Kidney tubule cell (primary cell): Measurements from ENCODE around the gene DAO.
"Not testable (repeated sequence)": the region's sequence is repeated elsewhere in the genome, so short reads cannot be mapped to it uniquely, and the experiment has no call there.

Source experiments
- DNase-seq: peaks from one replicate; pipeline ENCODE4 v3.0.0-alpha.2; 2018; ENCODE audit warnings: low spot score

Gene DAO

GRCh38 chr12:108879615-108880254 lies at the start of gene DAO:
DAO (plus strand) TSS chr12:108880092; CDS start chr12:108885007, 4,915 bp downstream.
- DNase-seq: no peak

DNA sequence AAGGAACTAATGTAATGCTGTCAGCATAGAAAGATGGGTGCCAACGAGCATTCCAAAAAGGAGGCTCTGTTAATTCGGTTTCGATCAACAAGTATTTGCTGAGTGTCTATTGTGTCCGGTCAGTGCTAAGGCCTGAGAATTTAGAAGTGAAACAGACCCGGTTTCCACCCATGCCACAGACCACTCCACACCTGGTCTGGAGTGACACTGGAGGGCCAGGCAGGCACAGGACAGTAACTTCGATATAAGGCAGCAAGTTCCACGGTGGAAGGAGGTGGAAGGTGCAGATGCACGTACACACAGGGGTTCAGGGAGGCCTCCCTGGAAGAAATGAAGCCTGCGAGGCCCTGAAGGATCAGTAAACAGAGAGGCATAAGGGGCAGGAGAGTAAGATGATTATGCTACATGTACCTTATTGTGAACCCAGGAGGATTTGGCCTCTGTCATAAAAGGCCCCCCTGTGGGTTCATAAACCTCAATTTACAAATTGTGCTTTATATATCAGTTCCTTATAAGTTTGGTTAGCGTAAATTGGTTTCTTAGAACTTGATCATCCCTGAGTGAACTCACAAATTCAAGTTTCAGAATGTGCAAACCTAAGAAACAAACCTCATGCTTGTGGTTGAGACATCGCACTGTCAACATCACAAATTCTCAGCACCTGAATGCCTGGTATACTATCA lies 48.4 kb upstream of the DAO start:
- no peak for DNase-seq

GRCh38 chr12:108832208-108832607 lies 47.7 kb upstream of the DAO start:
- DNase-seq: no peak

GRCh38 chr12:108832730-108833354 lies 47.0 kb upstream of the DAO start:
- peak; percentile 78 for DNase-seq

- DNase-seq: peak; percentile 92
Measured at GRCh38 chr12:108833355-108833733, 46.5 kb upstream of the DAO start.

DNA sequence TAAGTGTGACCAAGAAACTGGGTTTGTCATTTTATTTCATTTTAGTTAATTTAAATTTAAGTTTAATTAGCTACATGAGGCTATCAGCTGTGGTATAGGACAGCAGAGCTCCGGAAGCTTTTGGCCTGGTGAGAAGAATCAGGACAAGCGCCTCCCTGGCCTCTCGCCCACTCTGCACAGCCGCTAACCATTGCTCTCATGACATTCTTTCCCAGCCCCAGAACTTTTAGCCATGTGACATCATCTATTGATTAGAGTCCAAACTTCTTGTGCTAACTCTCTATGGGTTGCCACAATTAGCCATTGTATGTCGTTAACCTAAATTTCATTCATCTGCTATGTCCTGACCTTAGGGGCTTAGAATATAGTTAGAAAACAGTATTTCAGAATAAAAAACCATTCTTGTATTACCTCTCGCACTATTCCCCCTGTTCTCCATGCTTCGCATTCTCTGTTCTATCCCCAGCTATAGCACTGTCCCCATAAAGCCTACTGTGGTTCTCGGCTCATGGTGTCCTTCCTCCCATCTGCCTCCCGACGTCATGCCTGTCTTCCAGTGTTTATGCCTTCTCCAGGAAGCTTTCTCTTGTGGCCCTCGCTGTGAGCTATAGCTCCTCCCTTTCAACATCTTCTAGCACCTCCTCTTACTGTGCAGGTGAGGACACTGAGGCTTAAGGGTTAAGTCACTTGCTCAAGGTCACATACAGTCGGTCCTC lies 46.0 kb upstream of the DAO start:
- DNase-seq: no peak

- DNase-seq: no peak
Measured at GRCh38 chr12:108835860-108836634, 43.8 kb upstream of the DAO start.

DNA sequence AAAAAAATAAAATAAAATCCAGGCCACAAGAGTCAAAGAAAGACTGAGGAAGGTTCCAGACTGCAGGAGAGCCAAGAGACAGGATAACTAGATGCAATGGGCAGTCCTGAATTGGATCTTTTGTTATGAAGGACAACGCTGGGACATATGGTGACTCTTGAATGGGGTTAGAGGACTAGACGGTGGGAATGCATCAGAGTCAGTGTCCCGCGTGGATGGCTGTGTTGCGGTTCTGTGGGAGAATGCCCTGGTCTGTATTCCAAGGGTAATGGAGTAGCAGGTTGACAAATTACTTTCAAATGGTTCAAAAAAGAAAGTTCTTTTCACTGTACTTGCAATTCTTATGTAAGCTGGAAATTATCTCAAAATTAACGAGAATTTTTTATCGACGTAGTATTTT lies 42.7 kb upstream of the DAO start:
- no peak for DNase-seq

DNA sequence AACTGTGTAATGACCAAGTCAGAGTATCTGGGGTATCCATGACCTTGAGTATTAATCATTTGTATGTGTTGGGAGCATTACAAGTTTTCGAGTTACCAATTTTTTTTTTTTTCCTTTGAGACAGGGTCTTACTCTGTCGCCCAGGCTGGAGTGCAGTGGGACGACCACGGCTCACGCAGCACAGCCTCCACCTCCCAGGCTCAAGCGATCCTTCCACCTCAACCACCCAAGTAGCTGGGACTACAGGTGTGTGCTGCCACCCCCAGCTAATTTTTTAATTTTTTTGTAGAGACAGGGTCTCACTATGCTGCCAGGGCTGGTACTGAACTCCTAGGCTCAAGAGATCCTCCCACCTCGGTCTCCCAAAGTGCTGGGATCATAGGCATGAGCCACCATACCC lies 42.2 kb upstream of the DAO start:
- no peak for DNase-seq

DNA sequence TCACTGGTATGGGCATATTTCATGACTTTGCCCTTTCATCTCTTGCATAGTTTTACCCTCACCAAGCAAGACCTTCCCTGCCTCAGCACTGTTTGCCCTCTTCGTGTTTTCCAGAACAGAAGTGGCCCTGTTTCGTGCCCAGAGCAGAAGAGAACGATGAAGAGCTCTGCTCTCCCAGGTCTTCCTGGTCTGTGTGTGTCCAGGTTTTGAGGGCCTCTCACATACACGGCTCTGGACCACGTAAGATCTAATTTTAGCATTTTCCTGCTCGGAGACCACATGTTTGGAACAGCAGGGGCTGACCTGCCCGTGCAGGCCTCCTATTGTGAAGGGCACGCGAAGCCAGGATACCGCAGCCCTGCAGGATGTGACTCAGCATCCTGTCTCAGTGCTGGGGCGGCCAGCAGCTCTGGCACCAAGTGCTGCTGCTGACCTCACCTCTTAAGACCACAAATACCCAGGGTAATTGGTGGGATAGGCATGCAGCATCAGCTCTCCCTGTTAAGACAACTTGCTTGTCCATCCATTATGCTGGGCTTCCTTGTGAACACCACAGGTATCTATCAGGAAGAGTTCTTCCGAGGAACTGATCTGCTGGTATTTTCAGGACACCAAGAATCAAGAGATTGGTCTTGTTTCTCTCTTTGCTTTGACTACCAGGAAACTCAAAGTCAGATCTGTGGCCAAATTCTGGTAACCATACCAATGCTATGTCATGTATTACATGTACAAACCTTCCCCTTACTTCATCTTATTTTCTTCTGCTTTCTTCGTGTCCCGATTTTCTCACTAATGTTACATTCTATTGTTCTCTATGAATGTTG lies 41.5 kb upstream of the DAO start:
- peak; percentile 100 for DNase-seq

DNA sequence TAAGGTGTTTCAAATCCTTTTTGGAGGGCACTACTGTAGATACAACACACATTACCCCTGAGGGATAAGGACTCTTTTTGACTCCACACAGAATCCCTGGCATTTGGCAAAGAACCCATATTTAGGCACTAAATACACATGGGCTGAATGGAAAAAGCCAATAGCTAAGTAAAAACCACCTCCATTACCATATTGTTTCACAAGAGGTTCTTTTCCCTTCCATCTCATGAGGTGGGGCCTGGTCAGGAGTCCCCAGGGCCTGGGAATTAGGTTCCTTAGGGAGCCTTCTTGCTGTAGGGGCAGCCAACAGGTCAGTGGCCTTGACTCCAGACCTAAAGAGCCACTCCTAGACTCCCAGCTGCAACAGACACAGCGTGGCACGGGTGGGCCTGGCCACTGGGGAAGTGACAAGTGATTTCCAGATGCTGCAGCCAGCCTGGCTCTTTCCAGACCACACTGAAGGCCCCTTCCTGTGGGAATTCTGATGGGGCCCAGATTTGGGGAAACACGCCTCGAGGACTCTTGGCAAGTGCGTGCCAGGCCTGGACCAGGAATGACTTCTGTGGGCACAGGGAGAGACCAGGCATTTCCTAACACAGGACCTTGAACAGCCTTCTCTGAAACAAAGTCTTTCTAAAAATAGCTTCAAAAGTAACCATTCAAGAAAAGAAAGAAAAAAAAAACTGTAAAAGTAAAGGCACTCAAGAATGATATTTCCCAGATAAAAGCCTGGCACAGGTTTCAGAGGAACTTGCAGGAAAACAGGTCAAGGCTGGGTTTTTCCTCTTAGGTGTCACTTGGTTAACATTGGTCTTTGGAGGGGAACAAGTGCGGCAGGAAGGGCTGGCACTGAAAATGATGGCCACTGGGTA lies 40.6 kb upstream of the DAO start:
- DNase-seq: no peak

GRCh38 chr12:108839890-108840230 lies 40.0 kb upstream of the DAO start:
- no peak for DNase-seq

DNA sequence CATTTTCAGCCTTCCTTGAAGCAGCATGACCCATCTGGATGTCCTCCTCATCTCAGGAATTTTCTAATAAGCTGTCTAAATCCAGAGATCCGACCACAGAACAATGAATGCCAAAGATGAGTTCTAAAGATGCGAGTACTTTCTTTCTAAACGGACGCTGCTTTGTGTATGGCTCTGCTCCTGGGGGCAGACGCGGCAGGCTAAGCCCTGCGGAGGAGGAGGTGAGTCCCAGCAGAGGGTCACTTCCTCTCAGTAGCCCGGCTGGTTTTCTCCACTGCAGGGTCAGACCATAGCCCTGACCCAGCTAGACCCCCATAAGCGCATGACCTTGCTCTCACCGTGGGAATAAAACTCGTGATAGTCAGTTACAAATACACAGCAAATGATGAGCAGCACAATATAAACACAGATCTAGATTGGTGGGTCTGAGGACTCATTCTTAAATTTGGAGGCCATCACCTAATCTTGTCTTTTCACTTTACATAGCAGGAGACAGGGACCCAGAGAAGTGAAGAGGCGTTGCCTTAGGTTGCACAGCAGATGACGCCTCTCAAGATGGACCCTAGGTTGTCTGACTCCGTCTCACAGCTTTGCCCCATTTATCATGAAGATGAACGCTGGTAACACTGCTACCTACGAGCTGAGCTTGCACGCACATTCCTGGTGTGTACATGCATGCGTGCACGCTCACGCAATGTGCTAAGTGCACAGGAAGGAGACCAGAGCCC lies 39.1 kb upstream of the DAO start:
- no peak for DNase-seq

DNA sequence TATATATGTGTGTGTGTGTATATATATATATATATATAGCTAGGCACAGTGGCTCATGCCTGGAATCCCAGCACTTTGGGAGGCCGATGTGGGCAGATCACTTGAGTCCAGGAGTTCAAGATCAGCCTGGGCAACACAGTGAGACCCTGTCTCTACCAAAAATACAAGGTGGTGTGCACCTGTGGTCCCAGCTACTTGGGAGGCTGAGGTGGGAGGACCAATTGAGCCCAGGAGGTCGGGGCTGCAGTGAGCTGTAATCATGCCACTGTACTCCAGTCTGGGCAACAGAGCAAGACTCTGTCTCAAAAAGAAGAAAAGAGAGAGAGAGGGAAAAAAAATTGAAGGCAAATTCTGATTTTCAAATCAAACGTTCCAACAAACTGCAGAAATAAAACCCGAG lies 38.1 kb upstream of the DAO start:
- DNase-seq: not testable (repeated sequence)

- no peak for DNase-seq
Measured at GRCh38 chr12:108842361-108842760, 37.5 kb upstream of the DAO start.

GRCh38 chr12:108843187-108843586 lies 36.7 kb upstream of the DAO start:
- DNase-seq: no peak

DNA sequence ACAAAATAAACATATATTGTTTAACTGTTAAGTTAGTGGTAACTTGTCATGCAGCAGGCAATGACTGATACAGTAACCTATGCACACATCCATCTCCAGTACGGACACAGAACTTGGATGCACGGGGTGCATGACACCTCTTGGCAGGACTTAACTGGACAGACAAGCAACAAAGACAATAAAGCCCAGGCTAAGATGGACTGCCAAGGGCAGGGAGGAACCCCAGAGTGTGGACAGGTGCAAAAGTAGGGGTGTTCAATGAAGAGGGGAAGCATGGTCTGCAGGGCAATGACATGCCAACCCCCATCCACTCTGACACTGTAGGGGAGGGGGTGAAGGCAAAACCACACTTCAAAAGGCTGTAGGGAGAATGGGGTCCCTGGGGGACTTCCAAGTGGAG lies 34.2 kb upstream of the DAO start:
- DNase-seq: no peak

DNA sequence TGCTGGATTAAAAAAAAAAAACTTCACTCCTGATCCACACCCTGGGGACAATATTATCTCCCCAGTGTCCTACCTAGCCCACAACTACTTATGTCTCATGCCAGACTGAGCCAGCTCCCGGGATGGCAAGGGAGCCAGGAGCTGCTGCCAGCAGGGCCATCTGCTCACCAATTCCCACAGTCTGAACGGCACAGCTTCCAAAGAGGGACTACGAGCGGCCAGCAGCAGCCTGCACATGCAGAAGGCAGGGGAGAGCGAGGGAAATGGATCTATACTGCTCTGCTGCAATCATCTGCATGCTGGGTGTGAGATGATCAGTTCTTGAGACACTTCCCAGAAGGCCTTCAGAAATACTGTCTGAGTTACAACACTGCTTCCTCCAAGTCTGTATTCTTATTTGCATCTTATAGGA lies 33.6 kb upstream of the DAO start:
- no peak for DNase-seq

- DNase-seq: no peak
Measured at GRCh38 chr12:108847705-108848104, 32.2 kb upstream of the DAO start.

DNA sequence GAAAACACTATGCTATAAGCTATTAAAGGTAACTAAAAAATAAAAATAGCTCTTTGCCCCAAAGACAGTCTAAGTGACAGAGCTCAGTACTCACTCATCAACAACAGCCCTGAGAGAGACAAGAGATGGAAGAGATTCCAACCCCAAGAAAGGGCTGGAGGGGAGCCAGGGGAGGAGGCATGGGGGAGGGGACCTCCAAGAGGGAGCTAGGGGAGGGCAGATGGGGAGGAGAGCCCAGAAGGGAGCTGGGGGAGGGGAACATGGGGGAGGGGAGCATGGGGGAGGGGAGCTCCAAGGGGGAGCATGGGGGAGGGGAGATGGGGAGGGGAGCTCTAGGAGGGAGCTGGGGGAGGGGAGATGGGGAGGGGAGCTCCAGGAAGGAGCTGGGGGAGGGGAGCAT lies 30.2 kb upstream of the DAO start:
- no peak for DNase-seq
